Glutamatergic neuron (in vitro differentiated cells): Measurements from ENCODE around the gene NCOA7. TPM values are rescaled to one million over a fixed set of nuclear protein-coding genes. Genes with fewer than 3 reads are reported as not detected.

Experiments
- DNase-seq: peaks from one replicate; pipeline ENCODE4 v3.0.0; 2022
- H3K27ac Mint-ChIP-seq: one replicate; pipeline ENCODE4 v1.8.0; 2020; ENCODE audit warnings: mild to moderate bottlenecking, mixed read lengths, inconsistent platforms; ENCODE audit not compliant: unreplicated experiment
- H3K27me3 Mint-ChIP-seq: one replicate; pipeline ENCODE4 v1.8.0; 2020; ENCODE audit warnings: mild to moderate bottlenecking, moderate library complexity, mixed read lengths, inconsistent platforms; ENCODE audit not compliant: unreplicated experiment
- H3K36me3 Mint-ChIP-seq: one replicate; pipeline ENCODE4 v1.8.0; 2020; ENCODE audit warnings: mild to moderate bottlenecking, mixed read lengths, inconsistent platforms; ENCODE audit not compliant: unreplicated experiment
- H3K4me1 Mint-ChIP-seq: one replicate; pipeline ENCODE4 v1.8.0; 2020; ENCODE audit warnings: mild to moderate bottlenecking, low read depth, mixed read lengths, inconsistent platforms; ENCODE audit not compliant: unreplicated experiment
- H3K4me3 Mint-ChIP-seq: one replicate; pipeline ENCODE4 v1.8.0; 2020; ENCODE audit warnings: mild to moderate bottlenecking, mixed read lengths, inconsistent platforms; ENCODE audit not compliant: unreplicated experiment
- H3K9me3 Mint-ChIP-seq: one replicate; pipeline ENCODE4 v1.8.0; 2020; ENCODE audit warnings: mild to moderate bottlenecking, moderate library complexity, mixed read lengths, inconsistent platforms; ENCODE audit not compliant: unreplicated experiment
- total RNA-seq: library from RNA; stranded (reverse); fragmentation: NEBNext Ultra II Directional; extraction: Animal tissue kit (Norgen Biotek cat#: 25700); gene quantifications from one replicate; pipeline ENCODE4 v1.2.1, GENCODE V29; 2021; ENCODE audit not compliant: unreplicated experiment
- TF ChIP-seq, protein P1 (sequence below): fragments of 200-600 bp; sonication (generic); IDR thresholded peaks from one replicate; pipeline ENCODE4 v1.5.0; 2021; ENCODE audit not compliant: partially characterized antibody, unreplicated experiment

NCOA7 gene
- total RNA-seq, 1 donor from 2014 or later, result 23.5 TPM

DNA sequence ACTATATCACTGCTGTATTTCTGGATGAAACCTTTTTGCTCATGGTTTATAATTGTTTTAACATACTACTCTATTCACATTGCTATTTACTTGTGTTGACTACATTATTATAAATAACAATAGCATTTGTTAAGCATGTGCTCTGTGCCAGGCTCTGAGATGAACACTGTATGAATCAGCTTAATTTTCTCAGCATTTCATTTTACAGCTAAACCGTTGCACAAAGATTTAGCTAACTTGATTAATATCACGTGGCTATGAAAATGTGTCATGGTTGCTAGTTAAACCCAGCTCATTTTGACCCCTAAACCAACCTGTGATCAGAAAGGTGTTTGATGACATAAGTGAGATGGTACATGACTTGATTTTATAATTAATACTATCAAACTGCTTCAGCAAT lies 77.5 kb downstream of the NCOA7 start:
- no peak overlapping the region for H3K27ac Mint-ChIP-seq
- no peak overlapping the region for H3K4me3 Mint-ChIP-seq
- TF ChIP-seq, protein P1, sequence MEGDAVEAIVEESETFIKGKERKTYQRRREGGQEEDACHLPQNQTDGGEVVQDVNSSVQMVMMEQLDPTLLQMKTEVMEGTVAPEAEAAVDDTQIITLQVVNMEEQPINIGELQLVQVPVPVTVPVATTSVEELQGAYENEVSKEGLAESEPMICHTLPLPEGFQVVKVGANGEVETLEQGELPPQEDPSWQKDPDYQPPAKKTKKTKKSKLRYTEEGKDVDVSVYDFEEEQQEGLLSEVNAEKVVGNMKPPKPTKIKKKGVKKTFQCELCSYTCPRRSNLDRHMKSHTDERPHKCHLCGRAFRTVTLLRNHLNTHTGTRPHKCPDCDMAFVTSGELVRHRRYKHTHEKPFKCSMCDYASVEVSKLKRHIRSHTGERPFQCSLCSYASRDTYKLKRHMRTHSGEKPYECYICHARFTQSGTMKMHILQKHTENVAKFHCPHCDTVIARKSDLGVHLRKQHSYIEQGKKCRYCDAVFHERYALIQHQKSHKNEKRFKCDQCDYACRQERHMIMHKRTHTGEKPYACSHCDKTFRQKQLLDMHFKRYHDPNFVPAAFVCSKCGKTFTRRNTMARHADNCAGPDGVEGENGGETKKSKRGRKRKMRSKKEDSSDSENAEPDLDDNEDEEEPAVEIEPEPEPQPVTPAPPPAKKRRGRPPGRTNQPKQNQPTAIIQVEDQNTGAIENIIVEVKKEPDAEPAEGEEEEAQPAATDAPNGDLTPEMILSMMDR, result no peak
- H3K4me1 Mint-ChIP-seq, result peaks cover 15% of the 10 kb centered on the region
- H3K9me3 Mint-ChIP-seq, result peaks cover 4% of the 10 kb centered on the region
- no peaks in the 10 kb centered on the region for H3K27me3 Mint-ChIP-seq
- H3K36me3 Mint-ChIP-seq, result no peaks in the 10 kb centered on the region
- no peak for DNase-seq

DNA sequence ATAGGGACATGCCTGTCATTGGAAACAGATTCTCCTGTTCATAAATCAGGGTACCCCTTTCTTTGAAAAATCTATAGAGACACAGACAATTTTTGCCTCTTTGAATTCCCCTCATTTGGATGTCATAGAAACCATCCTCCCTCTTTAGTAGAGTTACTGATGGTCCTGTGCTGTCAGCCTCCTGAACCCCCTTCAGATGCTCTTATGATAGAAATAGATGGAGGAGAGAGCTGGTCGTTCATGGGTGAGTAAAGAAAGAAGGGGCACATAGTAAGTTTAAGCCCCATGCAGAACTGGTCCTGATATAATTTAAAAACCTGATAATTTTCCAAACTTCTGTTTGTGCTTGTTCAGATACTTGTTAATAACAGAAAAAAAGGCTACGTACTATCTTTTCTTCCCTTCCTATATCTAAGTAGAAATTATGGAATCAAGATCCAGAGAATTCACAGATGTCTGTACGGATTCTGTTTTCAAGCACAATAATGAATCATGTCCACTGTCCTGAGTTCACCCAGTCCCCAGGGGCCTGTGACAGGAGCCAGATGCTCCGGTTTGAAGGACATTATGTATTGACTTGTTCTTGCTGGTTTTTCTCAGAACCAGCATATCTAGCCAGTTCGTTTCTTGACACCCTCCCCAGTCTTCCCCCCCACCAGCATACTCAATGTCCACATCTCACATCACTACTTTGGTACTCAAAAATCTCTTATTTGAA lies 78.1 kb downstream of the NCOA7 start:
- Mint-ChIP-seq H3K4me1 (peaks cover 15% of the 10 kb centered on the region), H3K9me3 (peaks cover 4% of the 10 kb centered on the region), H3K27me3 (no peaks in the 10 kb centered on the region), H3K27ac (no peak overlapping the region), H3K36me3 (no peaks in the 10 kb centered on the region), H3K4me3 (peak overlapping the region; percentile 2)
- TF ChIP-seq, protein P1, result no peak
- peak; percentile 34 for DNase-seq

DNA sequence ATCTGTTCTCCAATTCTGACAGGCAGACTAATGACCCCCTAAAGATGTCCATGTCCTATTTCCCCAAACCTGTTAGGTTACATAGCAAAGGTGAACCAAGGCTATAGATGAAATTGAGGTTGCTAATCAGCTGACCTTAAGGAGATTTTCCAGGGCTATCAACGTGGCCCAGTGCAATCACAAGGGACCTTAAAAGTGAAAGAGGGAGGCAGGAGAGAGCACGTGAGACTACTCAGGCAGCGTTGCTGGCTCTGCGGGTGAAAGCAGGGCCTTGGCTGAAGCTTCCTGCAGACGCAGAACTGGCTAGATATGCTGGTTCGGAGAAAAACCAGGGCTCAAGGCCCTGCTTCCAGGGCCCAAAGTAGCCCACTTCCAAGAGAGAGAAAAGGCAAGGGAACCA lies 78.7 kb downstream of the NCOA7 start:
- H3K27me3 Mint-ChIP-seq, result no peaks in the 10 kb centered on the region

DNA sequence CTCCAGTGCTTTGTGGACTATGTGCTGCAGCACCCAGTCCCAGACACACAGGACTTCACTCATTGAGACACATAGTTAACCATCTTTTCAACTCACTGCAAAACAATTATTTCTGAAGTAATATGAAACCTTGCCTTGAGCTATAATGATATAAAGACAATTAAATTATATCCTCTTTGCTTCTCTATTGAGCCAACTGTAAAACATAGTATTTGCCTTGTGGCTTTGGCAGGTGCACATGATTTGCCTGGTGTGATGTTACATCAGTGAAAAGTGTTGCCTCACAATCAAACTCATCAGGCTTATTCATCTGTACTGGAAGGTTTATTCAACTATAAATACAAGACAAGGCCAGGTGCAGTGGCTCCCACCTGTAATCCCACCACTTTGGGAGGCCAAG lies 80.6 kb downstream of the NCOA7 start:
- Mint-ChIP-seq H3K4me1 (peaks cover 15% of the 10 kb centered on the region), H3K36me3 (no peaks in the 10 kb centered on the region), H3K27ac (no peak overlapping the region), H3K27me3 (no peaks in the 10 kb centered on the region), H3K4me3 (no peak overlapping the region), H3K9me3 (peaks cover 4% of the 10 kb centered on the region)
- DNase-seq, result no peak
- TF ChIP-seq, protein P1, result no peak

More for the DNA sequence above, 78.7 kb downstream of the NCOA7 start:
- H3K4me3 Mint-ChIP-seq, result peak overlapping the region; percentile 2
- TF ChIP-seq, protein P1, result no peak
- no peak for DNase-seq
- H3K4me1 Mint-ChIP-seq, result peaks cover 15% of the 10 kb centered on the region
- H3K9me3 Mint-ChIP-seq, result peaks cover 4% of the 10 kb centered on the region
- H3K36me3 Mint-ChIP-seq, result no peaks in the 10 kb centered on the region
- no peak overlapping the region for H3K27ac Mint-ChIP-seq

DNA sequence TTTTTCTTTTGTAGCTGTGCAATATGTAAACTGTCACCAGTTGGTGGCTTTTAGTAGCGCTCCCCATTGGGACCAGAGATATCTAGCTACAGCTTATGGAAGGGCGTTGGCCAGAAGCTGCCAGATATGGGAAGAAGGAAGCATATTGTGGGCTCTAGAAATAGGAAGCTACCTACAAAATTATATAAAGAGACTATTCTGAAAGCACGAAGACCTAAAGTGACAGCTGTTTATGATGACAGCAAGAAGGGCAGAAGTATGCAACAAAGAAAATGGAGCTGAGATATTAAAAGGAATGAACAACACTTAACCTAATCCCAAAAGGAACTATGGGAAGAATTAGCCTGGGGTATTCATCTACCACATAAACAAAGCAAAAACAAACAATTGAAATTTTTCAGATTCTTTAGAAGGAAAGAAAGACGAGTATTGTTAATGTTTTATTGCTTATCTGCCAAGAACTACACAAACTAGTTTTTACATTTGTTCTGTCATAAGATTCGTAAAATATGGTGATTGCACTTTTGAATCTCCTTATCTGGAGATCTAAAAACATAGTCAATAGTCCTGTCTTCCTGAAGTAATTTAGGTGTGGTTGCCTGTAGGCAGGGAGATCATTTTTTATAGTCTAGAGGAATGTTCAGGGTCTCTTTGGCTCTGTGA lies 81.6 kb downstream of the NCOA7 start:
- no peak for DNase-seq

More for the DNA sequence above, 81.6 kb downstream of the NCOA7 start:
- Mint-ChIP-seq H3K4me1 (peaks cover 15% of the 10 kb centered on the region), H3K4me3 (no peak overlapping the region), H3K36me3 (no peaks in the 10 kb centered on the region), H3K27ac (peak overlapping the region; percentile 44), H3K9me3 (peaks cover 4% of the 10 kb centered on the region), H3K27me3 (no peaks in the 10 kb centered on the region)
- TF ChIP-seq, protein P1, result no peak
